ENCODE data around the gene SLC51B.
"Not testable (repeated sequence)": the region's sequence is repeated elsewhere in the genome, so short reads cannot be mapped to it uniquely, and the experiment has no call there.

The SLC51B gene

GRCh38 chr15:65084500-65085206 lies 39.5 kb downstream of the SLC51B start:
- DNase-seq (ENCODE audit: low read depth), result no peak

GRCh38 chr15:65085207-65085753 lies 40.1 kb downstream of the SLC51B start:
- no peak for DNase-seq (ENCODE audit: low read depth)

GRCh38 chr15:65085990-65086679 lies 40.9 kb downstream of the SLC51B start:
- DNase-seq (ENCODE audit: low read depth), result no peak

GRCh38 chr15:65086680-65087111 lies 41.5 kb downstream of the SLC51B start:
- DNase-seq (ENCODE audit: low read depth), result no peak

- no peak for DNase-seq (ENCODE audit: low read depth)
These were observed 42.2 kb downstream of the SLC51B start for GRCh38 chr15:65087411-65087810.

GRCh38 chr15:65087873-65088642 lies 42.9 kb downstream of the SLC51B start:
- no peak for DNase-seq (ENCODE audit: low read depth)

GRCh38 chr15:65088643-65089021 lies 43.4 kb downstream of the SLC51B start:
- no peak for DNase-seq (ENCODE audit: low read depth)

GRCh38 chr15:65089206-65089824 lies 44.1 kb downstream of the SLC51B start:
- DNase-seq (ENCODE audit: low read depth), result no peak

GRCh38 chr15:65091946-65092770 lies 47.0 kb downstream of the SLC51B start:
- DNase-seq (ENCODE audit: low read depth), result no peak

GRCh38 chr15:65092911-65093792 lies 48.0 kb downstream of the SLC51B start:
- DNase-seq (ENCODE audit: low read depth), result no peak

- DNase-seq (ENCODE audit: low read depth), result not testable (repeated sequence)
These were observed 48.6 kb downstream of the SLC51B start for GRCh38 chr15:65093793-65094170.

- no peak for DNase-seq (ENCODE audit: low read depth)
These were observed 49.3 kb downstream of the SLC51B start for GRCh38 chr15:65094294-65094995.

- DNase-seq (ENCODE audit: low read depth), result no peak
These were observed 50.0 kb downstream of the SLC51B start for GRCh38 chr15:65095011-65095746.

- no peak for DNase-seq (ENCODE audit: low read depth)
These were observed 50.5 kb downstream of the SLC51B start for GRCh38 chr15:65095747-65096104.

GRCh38 chr15:65096481-65097385 lies 51.5 kb downstream of the SLC51B start:
- DNase-seq (ENCODE audit: low read depth), result no peak

GRCh38 chr15:65097651-65098263 lies 52.6 kb downstream of the SLC51B start:
- DNase-seq (ENCODE audit: low read depth), result no peak

- no peak for DNase-seq (ENCODE audit: low read depth)
These were observed 54.1 kb downstream of the SLC51B start for GRCh38 chr15:65099336-65099735.

Measured in activated T-helper 1 cell treated with Interleukin-2 at 50 U/mL for 16 hours (primary cell).